H1 (cell line): ENCODE measurements around the gene MYO5A. TPM values are rescaled to one million over a fixed set of nuclear protein-coding genes. Genes with fewer than 3 reads are reported as not detected.

Experiments used
- CTCF ChIA-PET: fragments of 300-600 bp; sonication (Branson Sonifier 250); formaldehyde crosslinking; loops from one replicate; lab custom pipeline; 2021; ENCODE audit not compliant: partially characterized antibody; lab: Charles Lee
- POLR2A ChIA-PET: fragments of 300-600 bp; sonication (Branson Sonifier 250); formaldehyde crosslinking; loops from one replicate; lab custom pipeline; 2021; ENCODE audit warnings: inconsistent platforms; ENCODE audit not compliant: partially characterized antibody; lab: Charles Lee
- DNase-seq, 2 experiments: peaks; one replicate each; pipeline versions ENCODE4 v3.0.0 to v3.0.0-alpha.2; 2010 to 2022; ENCODE audit warnings: low spot score in 2 of 2, low read depth in 1 of 2, mixed read lengths in 1 of 2
- FAIRE-seq: peaks from 2 replicates; lab custom pipeline; 2011; peaks lifted over from hg19 to GRCh38; lab: Jason Lieb, UNC
- H2AFZ ChIP-seq: 2 replicates; pipeline ENCODE4 v1.8.1; 2012; ENCODE audit warnings: low read length, inconsistent platforms
- H2AK5ac ChIP-seq: 2 replicates; pipeline ENCODE4 v1.6.1; 2013; ENCODE audit warnings: low read depth, low read length
- H2BK120ac ChIP-seq: replicated peaks from 2 replicates; pipeline ENCODE3; 2013; ENCODE audit warnings: low read depth, low read length, inconsistent platforms
- H2BK12ac ChIP-seq: 2 replicates; pipeline ENCODE4 v1.6.1; 2013; ENCODE audit warnings: low read depth, low read length
- H2BK15ac ChIP-seq: 2 replicates; pipeline ENCODE4 v1.6.1; 2013; ENCODE audit warnings: low read length
- H2BK20ac ChIP-seq: 2 replicates; pipeline ENCODE4 v1.6.1; 2013; ENCODE audit warnings: low read length
- H2BK5ac ChIP-seq: 2 replicates; pipeline ENCODE4 v1.6.1; 2013; ENCODE audit warnings: low read depth, low read length
- H3K14ac ChIP-seq: 2 replicates; pipeline ENCODE4 v1.6.1; 2013; ENCODE audit warnings: inconsistent platforms; ENCODE audit not compliant: insufficient read length
- H3K18ac ChIP-seq: 2 replicates; pipeline ENCODE4 v1.6.1; 2013; ENCODE audit warnings: low read length; ENCODE audit errors: extremely low read depth
- H3K23ac ChIP-seq: 2 replicates; pipeline ENCODE4 v1.6.1; 2013; ENCODE audit warnings: inconsistent platforms; ENCODE audit not compliant: insufficient read length
- H3K23me2 ChIP-seq: 2 replicates; pipeline ENCODE4 v1.6.1; 2013; ENCODE audit warnings: low read depth, low read length
- H3K27ac ChIP-seq: 2 replicates; pipeline ENCODE4 v1.6.1; 2011; ENCODE audit warnings: low read depth, low read length, inconsistent platforms
- H3K27me3 ChIP-seq, 4 experiments: replicated peaks in 1 of 4; 1 replicate in 1 of 4; 2 replicates in 3 of 4; pipeline versions ENCODE4 v1.6.1 to v1.8.1; 2011 to 2013; ENCODE audit warnings: low read length in 3 of 4, mild to moderate bottlenecking in 3 of 4, inconsistent platforms in 2 of 4, mixed read lengths in 2 of 4, moderate library complexity in 1 of 4; ENCODE audit not compliant: control insufficient read depth in 3 of 4, insufficient read depth in 3 of 4; ENCODE audit errors: extremely low read depth in 1 of 4
- H3K36me3 ChIP-seq, 4 experiments: 2 replicates each; pipeline versions ENCODE4 v1.6.1 to v1.8.1; 2011 to 2013; ENCODE audit warnings: mild to moderate bottlenecking in 4 of 4, low read length in 3 of 4, moderate library complexity in 2 of 4, control low read depth in 1 of 4, inconsistent platforms in 1 of 4; ENCODE audit not compliant: insufficient read depth in 4 of 4, control insufficient read depth in 2 of 4
- H3K4ac ChIP-seq: replicated peaks from 2 replicates; pipeline ENCODE3; 2013; ENCODE audit warnings: low read length, low read depth, mixed read lengths, inconsistent platforms; ENCODE audit not compliant: insufficient read length
- H3K4me1 ChIP-seq, 4 experiments: replicated peaks in 1 of 4; 1 replicate in 1 of 4; 2 replicates in 3 of 4; pipeline versions ENCODE4 v1.6.1 to v1.8.1; 2011 to 2013; ENCODE audit warnings: low read length in 3 of 4, inconsistent platforms in 2 of 4, mixed read lengths in 1 of 4; ENCODE audit not compliant: insufficient read depth in 4 of 4, control insufficient read depth in 3 of 4
- H3K4me2 ChIP-seq, 2 experiments: 2 replicates each; pipeline versions ENCODE4 v1.6.1 to v1.8.1; 2011 to 2013; ENCODE audit warnings: low read depth in 2 of 2, low read length in 2 of 2, control low read depth in 1 of 2, inconsistent platforms in 1 of 2, mild to moderate bottlenecking in 1 of 2; ENCODE audit not compliant: insufficient read depth in 1 of 2
- H3K4me3 ChIP-seq, 4 experiments: fragments of 200-600, 300-600 bp in 1 of 4; sonication (generic), shearing (Covaris generic), sonication (Bioruptor Twin) in 1 of 4; 2 replicates each; pipeline versions ENCODE4 v1.5.1 to v1.8.1; 2011 to 2016; ENCODE audit warnings: low read length in 4 of 4, low read depth in 3 of 4, control low read depth in 2 of 4, inconsistent platforms in 2 of 4, mild to moderate bottlenecking in 2 of 4, mixed read lengths in 1 of 4, moderate library complexity in 1 of 4; ENCODE audit not compliant: insufficient read depth in 2 of 4; ENCODE audit errors: extremely low read depth in 1 of 4
- H3K56ac ChIP-seq: replicated peaks from 2 replicates; pipeline ENCODE3; 2013; ENCODE audit warnings: low read depth, mild to moderate bottlenecking, mixed read lengths, low read length, inconsistent platforms; ENCODE audit not compliant: insufficient read length
- H3K79me1 ChIP-seq: 2 replicates; pipeline ENCODE4 v1.6.1; 2013; ENCODE audit warnings: low read depth, low read length, control low read depth
- H3K79me2 ChIP-seq, 2 experiments: 2 replicates each; pipeline versions ENCODE4 v1.6.1 to v1.8.1; 2012 to 2013; ENCODE audit warnings: low read length in 2 of 2, mild to moderate bottlenecking in 2 of 2, inconsistent platforms in 1 of 2; ENCODE audit not compliant: insufficient read depth in 2 of 2, control insufficient read depth in 1 of 2
- H3K9ac ChIP-seq, 4 experiments: replicated peaks in 1 of 4; 1 replicate in 1 of 4; 2 replicates in 3 of 4; pipeline versions ENCODE4 v1.6.1 to v1.8.1; 2011 to 2013; ENCODE audit warnings: low read depth in 3 of 4, low read length in 3 of 4, control low read depth in 2 of 4, mild to moderate bottlenecking in 2 of 4, moderate library complexity in 2 of 4, inconsistent platforms in 1 of 4; ENCODE audit errors: extremely low read depth in 1 of 4
- H3K9me3 ChIP-seq, 2 experiments: 2 replicates each; pipeline versions ENCODE4 v1.6.1 to v1.8.1; 2012 to 2013; ENCODE audit warnings: mild to moderate bottlenecking in 2 of 2, moderate library complexity in 2 of 2, control low read depth in 1 of 2, inconsistent platforms in 1 of 2, low read depth in 1 of 2, low read length in 1 of 2, mixed read lengths in 1 of 2; ENCODE audit not compliant: insufficient read depth in 2 of 2
- H4K20me1 ChIP-seq, 2 experiments: replicated peaks in 1 of 2; 2 replicates each; pipeline versions ENCODE3 to v1.8.1; 2011 to 2013; ENCODE audit warnings: inconsistent platforms in 2 of 2, low read length in 2 of 2, mild to moderate bottlenecking in 1 of 2; ENCODE audit not compliant: insufficient read depth in 2 of 2, control insufficient read depth in 1 of 2
- H4K5ac ChIP-seq: 2 replicates; pipeline ENCODE4 v1.6.1; 2013; ENCODE audit warnings: low read length, low read depth, mixed read lengths, inconsistent platforms; ENCODE audit not compliant: insufficient read length
- H4K8ac ChIP-seq: 2 replicates; pipeline ENCODE4 v1.8.0; 2013; ENCODE audit warnings: mild to moderate bottlenecking, moderate library complexity, low read length, inconsistent platforms; ENCODE audit not compliant: insufficient read depth; ENCODE audit errors: extremely low read depth
- H4K91ac ChIP-seq: replicated peaks from 2 replicates; pipeline ENCODE3; 2013; ENCODE audit warnings: low read length, mixed read lengths, inconsistent platforms; ENCODE audit not compliant: insufficient read length
- MAFK ChIP-seq: IDR thresholded peaks from 2 replicates; pipeline ENCODE4 v1.6.1; 2012; ENCODE audit warnings: low read depth, mild to moderate bottlenecking, improper control_type of control experiment, low read length
- WGBS, 2 experiments: shearing (Covaris generic) in 1 of 2; methylation state at CpG; one replicate each; pipeline versions ENCODE4 v1.1.6 to v1.1.7; 2013 to 2015; ENCODE audit warnings: low lambda C conversion rate in 2 of 2, mixed read lengths in 2 of 2, inconsistent platforms in 1 of 2, low coverage in 1 of 2, missing lambda C conversion rate in 1 of 2; ENCODE audit not compliant: insufficient replicate concordance in 2 of 2, insufficient coverage in 1 of 2, insufficient read length in 1 of 2; ENCODE audit errors: extremely low coverage in 1 of 2, missing lambda C conversion rate in 1 of 2; 5-methylcytosine and 5-hydroxymethylcytosine counted together
- polyA plus RNA-seq, 7 experiments: library from polyadenylated mRNA; depleted of rRNA in 3 of 7; stranded (reverse) in 5 of 7; unstranded in 2 of 7; fragments of >200 nt in 5 of 7; fragments of 200-250 nt in 2 of 7; gene quantifications; 1 replicate in 5 of 7; 2 replicates in 1 of 7; 4 replicates in 1 of 7; pipeline versions ENCODE4 v1.2.1 to v1.2.3, GENCODE V29; 2011 to 2013; ENCODE audit warnings: missing spikeins in 2 of 7, mixed read lengths in 2 of 7
- total RNA-seq: library from RNA; stranded (reverse); fragmentation: NEBNext Ultra II Directional; extraction: Animal tissue kit (Norgen Biotek cat#: 25700); gene quantifications from 2 replicates; pipeline ENCODE4 v1.2.1, GENCODE V29; 2021

Gene MYO5A
- total and polyA plus RNA-seq, 2 of the 8 experiments (the other 6 are each of a cell fraction or from before 2014, with no cell fraction given): 11.4 to 24.7 TPM

DNA sequence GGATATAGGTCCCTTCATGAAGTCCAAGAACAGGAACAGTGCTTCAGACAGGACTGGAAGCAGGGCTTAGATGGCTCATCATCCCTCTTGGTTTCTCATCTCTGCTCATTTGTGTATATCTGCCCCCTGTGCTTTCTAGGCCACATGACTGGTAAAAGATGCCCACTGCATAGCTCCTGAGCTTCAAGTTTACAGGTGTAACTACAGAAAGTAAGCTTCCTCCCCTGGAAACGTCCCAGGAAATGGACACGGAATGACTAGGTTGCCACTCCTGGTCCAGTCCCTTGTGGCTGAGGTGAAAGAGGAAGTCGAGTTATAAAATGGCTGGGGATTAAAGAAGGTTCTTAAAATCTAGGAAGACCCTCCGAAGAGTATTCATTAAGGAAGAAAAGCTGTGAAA is 32.5 kb downstream of the MYO5A start:
- no peaks in the 10 kb centered on the region for H3K4me1 ChIP-seq
- no peak overlapping the region for H2BK20ac ChIP-seq
- no peak overlapping the region for H2BK15ac ChIP-seq
- H3K9ac ChIP-seq: no peak overlapping the region
- no peak overlapping the region for H4K5ac ChIP-seq
- H2BK5ac ChIP-seq: no peak overlapping the region
- no peak overlapping the region for H2BK12ac ChIP-seq
- H3K79me1 ChIP-seq: no peaks in the 10 kb centered on the region; the same call in 1 of the 2 replicates
- no peak overlapping the region for H4K8ac ChIP-seq
- H2AK5ac ChIP-seq: no peak overlapping the region
- no peak overlapping the region for H3K23ac ChIP-seq
- 66% methylated on average over 4 of the region's 4 CpGs; no CpG with 5 or more reads in 1 of the 2 experiments for WGBS, 2 experiments
- no peak overlapping the region for H3K14ac ChIP-seq
- H3K79me2 ChIP-seq: 0 out of 4 replicates have a peak, but pooled peaks cover 0 to 3% of the 10 kb centered on the region in 2 experiments
- H3K4ac ChIP-seq: no peak overlapping the region
- no peak for DNase-seq
- no peak overlapping the region for H3K4me3 ChIP-seq
- no peaks in the 10 kb centered on the region for H3K23me2 ChIP-seq
- FAIRE-seq: no peak
- no peak overlapping the region for H2BK120ac ChIP-seq
- ChIA-PET CTCF (interaction anchor here (0.9 to 1.4 kb wide), 3 partner anchors 16 to 29 kb away, joined by 3 to 4 read pairs (median 3); no protein-coding TSS in a partner anchor), POLR2A (no interaction called here)
- no peak overlapping the region for H3K18ac ChIP-seq
- no peaks in the 10 kb centered on the region for H3K27me3 ChIP-seq
- no peak overlapping the region for H4K91ac ChIP-seq
- no peak overlapping the region for H3K56ac ChIP-seq
- H2AFZ ChIP-seq: no peak overlapping the region
- no peak overlapping the region for H3K4me2 ChIP-seq
- H3K27ac ChIP-seq: no peak overlapping the region
- no peaks in the 10 kb centered on the region for H4K20me1 ChIP-seq
- H3K9me3 ChIP-seq: no peaks in the 10 kb centered on the region
- H3K36me3 ChIP-seq: no peaks in the 10 kb centered on the region
- no peak for TF ChIP-seq MAFK
